Fibroblast of the aortic adventitia (primary cell): ENCODE measurements around the gene COL18A1. TPM values are rescaled to one million over a fixed set of nuclear protein-coding genes. Genes with fewer than 3 reads are reported as not detected.

Experiments
- DNase-seq: peaks from one replicate; pipeline ENCODE4 v3.0.0-alpha.2; 2010; ENCODE audit warnings: low read depth
- H3K4me3 ChIP-seq: 2 replicates; pipeline ENCODE4 v1.5.1; 2011; ENCODE audit warnings: low read depth, mild to moderate bottlenecking, control low read depth, low read length, moderate library complexity
- CTCF ChIP-seq: IDR thresholded peaks from 2 replicates; pipeline ENCODE4 v1.5.1; 2011; ENCODE audit warnings: mild to moderate bottlenecking, low read length, control low read depth, inconsistent platforms; ENCODE audit not compliant: insufficient read depth
- total RNA-seq: library from RNA; depleted of rRNA; stranded (reverse); fragments of >200 nt; gene quantifications from 2 replicates; pipeline ENCODE4 v1.2.3, GENCODE V29; 2012; ENCODE audit warnings: low replicate concordance

COL18A1 gene
- total RNA-seq, 1 donor, result 57.9 TPM

GRCh38 chr21:45515241-45516061 is 110.5 kb downstream of the COL18A1 start:
- TF ChIP-seq CTCF, result no peak
- H3K4me3 ChIP-seq, result no peak overlapping the region
- DNase-seq, result no peak

GRCh38 chr21:45516071-45516670 is 111.2 kb downstream of the COL18A1 start:
- no peak for DNase-seq
- no peak for TF ChIP-seq CTCF
- no peak overlapping the region for H3K4me3 ChIP-seq

- no peak for DNase-seq
- no peak overlapping the region for H3K4me3 ChIP-seq
- TF ChIP-seq CTCF, result no peak
These were observed 111.7 kb downstream of the COL18A1 start for GRCh38 chr21:45516671-45517151.

GRCh38 chr21:45517249-45518065 is 112.5 kb downstream of the COL18A1 start:
- TF ChIP-seq CTCF, result no peak
- DNase-seq, result no peak
- no peak overlapping the region for H3K4me3 ChIP-seq

GRCh38 chr21:45518742-45519141 is 113.8 kb downstream of the COL18A1 start:
- no peak for DNase-seq
- no peak for TF ChIP-seq CTCF
- no peak overlapping the region for H3K4me3 ChIP-seq

GRCh38 chr21:45519182-45519581 is 114.2 kb downstream of the COL18A1 start:
- DNase-seq, result no peak
- no peak overlapping the region for H3K4me3 ChIP-seq
- TF ChIP-seq CTCF, result no peak
